DOHH2 (cell line): Measurements from ENCODE around the gene RGS7.

ENCODE experiments used
- H3F3A ChIP-seq: fragments of 200-600 bp; sonication (generic), shearing (Covaris generic); 2 replicates; pipeline ENCODE4 v1.6.0; 2016; ENCODE audit warnings: antibody characterized with exemption, mild to moderate bottlenecking; ENCODE audit not compliant: control insufficient read depth, insufficient read depth
- H3K27ac ChIP-seq: fragments of 200-600 bp; sonication (generic); 2 replicates; pipeline ENCODE4 v1.5.1; 2014; ENCODE audit warnings: low read depth, mild to moderate bottlenecking, low read length, moderate library complexity
- H3K27me3 ChIP-seq: fragments of 200-600 bp; sonication (generic); 2 replicates; pipeline ENCODE4 v1.6.1; 2014; ENCODE audit warnings: mild to moderate bottlenecking, low read length, mixed read lengths; ENCODE audit not compliant: control insufficient read depth
- H3K36me3 ChIP-seq: fragments of 200-600 bp; sonication (generic); 2 replicates; pipeline ENCODE4 v1.6.1; 2014; ENCODE audit warnings: mild to moderate bottlenecking, low read length, moderate library complexity, mixed read lengths; ENCODE audit not compliant: control insufficient read depth
- H3K4me1 ChIP-seq: fragments of 200-600 bp; sonication (generic); 2 replicates; pipeline ENCODE4 v1.6.1; 2014; ENCODE audit warnings: mild to moderate bottlenecking, low read length, mixed read lengths; ENCODE audit not compliant: control insufficient read depth
- H3K4me2 ChIP-seq: fragments of 200-600 bp; sonication (generic); 2 replicates; pipeline ENCODE4 v1.6.0; 2014; ENCODE audit warnings: mild to moderate bottlenecking, low read length, moderate library complexity
- H3K4me3 ChIP-seq: fragments of 200-600 bp; sonication (generic); 2 replicates; pipeline ENCODE4 v1.5.1; 2014; ENCODE audit warnings: mild to moderate bottlenecking, low read length, mixed read lengths
- H3K79me2 ChIP-seq: fragments of 200-600 bp; sonication (generic); 2 replicates; pipeline ENCODE4 v1.6.1; 2014; ENCODE audit warnings: mild to moderate bottlenecking, low read length, mixed read lengths; ENCODE audit not compliant: control insufficient read depth
- H3K9me2 ChIP-seq: fragments of 200-600 bp; sonication (generic); replicated peaks from 2 replicates; pipeline ENCODE4 v1.6.1; 2014; ENCODE audit warnings: mild to moderate bottlenecking, low read length, mixed read lengths; ENCODE audit not compliant: control insufficient read depth
- H3K9me3 ChIP-seq: fragments of 200-600 bp; sonication (generic); 2 replicates; pipeline ENCODE4 v1.6.1; 2014; ENCODE audit warnings: antibody characterized with exemption, low read length, mixed read lengths; ENCODE audit not compliant: control insufficient read depth, insufficient read depth
- H4K20me1 ChIP-seq: fragments of 200-600 bp; sonication (generic); 2 replicates; pipeline ENCODE4 v1.6.0; 2014; ENCODE audit warnings: low read depth, mild to moderate bottlenecking, antibody characterized with exemption, low read length, moderate library complexity; ENCODE audit not compliant: control insufficient read depth, insufficient read depth
- CTCF ChIP-seq: fragments of 200-600 bp; sonication (generic); IDR thresholded peaks from one replicate; pipeline ENCODE4 v1.5.1; 2014; ENCODE audit warnings: antibody characterized with exemption, mild to moderate bottlenecking, low read depth, low read length; ENCODE audit not compliant: poor library complexity, severe bottlenecking
- EZH2phosphoT487 ChIP-seq: fragments of 200-600 bp; sonication (generic); IDR thresholded peaks from 2 replicates; pipeline ENCODE4 v1.6.1; 2017; ENCODE audit warnings: borderline replicate concordance, mild to moderate bottlenecking, antibody characterized with exemption, low read length, moderate library complexity, mixed read lengths

RGS7 gene

GRCh38 chr1:241250465-241250864, 106.5 kb downstream of the RGS7 start:
- no peaks in the 10 kb centered on the region for H3K27me3 ChIP-seq
- H3K36me3 ChIP-seq, result no peaks in the 10 kb centered on the region
- H3K4me2 ChIP-seq, result no peak overlapping the region
- no peaks in the 10 kb centered on the region for H4K20me1 ChIP-seq
- no peaks in the 10 kb centered on the region for H3K9me3 ChIP-seq
- H3K4me3 ChIP-seq, result no peak overlapping the region
- H3F3A ChIP-seq, result no peaks in the 10 kb centered on the region
- no peaks in the 10 kb centered on the region for H3K79me2 ChIP-seq
- H3K9me2 ChIP-seq, result no peaks in the 10 kb centered on the region
- H3K27ac ChIP-seq, result no peak overlapping the region
- TF ChIP-seq CTCF (no peak), EZH2phosphoT487 (no peak)
- peaks cover 14% of the 10 kb centered on the region for H3K4me1 ChIP-seq

- Histone ChIP-seq H3K9me2 (no peaks in the 10 kb centered on the region), H3K4me1 (peaks cover 38% of the 10 kb centered on the region), H4K20me1 (no peaks in the 10 kb centered on the region), H3K9me3 (no peaks in the 10 kb centered on the region), H3K27me3 (no peaks in the 10 kb centered on the region), H3K4me2 (peak overlapping the region; percentile 38), H3K4me3 (no peak overlapping the region), H3K27ac (no peak overlapping the region), H3K79me2 (no peaks in the 10 kb centered on the region), H3F3A (no peaks in the 10 kb centered on the region), H3K36me3 (no peaks in the 10 kb centered on the region)
- TF ChIP-seq CTCF (no peak), EZH2phosphoT487 (no peak)
Measured at GRCh38 chr1:241240069-241240468, 116.9 kb downstream of the RGS7 start.

- H3K9me3 ChIP-seq, result no peaks in the 10 kb centered on the region
- H3F3A ChIP-seq, result no peaks in the 10 kb centered on the region
- H4K20me1 ChIP-seq, result no peaks in the 10 kb centered on the region
- no peak overlapping the region for H3K27ac ChIP-seq
- no peaks in the 10 kb centered on the region for H3K36me3 ChIP-seq
- TF ChIP-seq CTCF (no peak), EZH2phosphoT487 (no peak)
- H3K4me2 ChIP-seq, result no peak overlapping the region; the same call in 1 of the 2 replicates
- no peaks in the 10 kb centered on the region for H3K27me3 ChIP-seq
- peaks cover 27% of the 10 kb centered on the region for H3K4me1 ChIP-seq
- H3K4me3 ChIP-seq, result no peak overlapping the region
- no peaks in the 10 kb centered on the region for H3K79me2 ChIP-seq
- no peaks in the 10 kb centered on the region for H3K9me2 ChIP-seq
Measured at GRCh38 chr1:241237873-241238272, 119.1 kb downstream of the RGS7 start.
